NCI-H128 (cell line): ENCODE data around the gene SOX6.
"Not testable (repeated sequence)": the region's sequence is repeated elsewhere in the genome, so short reads cannot be mapped to it uniquely, and the experiment has no call there.

Experiments used
- DNase-seq: peaks from one replicate; lab custom pipeline; 2025; ENCODE audit not compliant: unreplicated experiment; lab: John Stamatoyannopoulos, UW

SOX6 gene

GRCh38 chr11:16155448-16155847, 200.9 kb downstream of the SOX6 start:
- no peak for DNase-seq

- DNase-seq = no peak
These were observed 201.5 kb downstream of the SOX6 start for GRCh38 chr11:16154715-16155396.

GRCh38 chr11:16153951-16154350, 202.4 kb downstream of the SOX6 start:
- DNase-seq = no peak

- DNase-seq = no peak
These were observed 205.2 kb downstream of the SOX6 start for GRCh38 chr11:16151138-16151537.

- DNase-seq = no peak
These were observed 206.9 kb downstream of the SOX6 start for GRCh38 chr11:16149476-16149875.

GRCh38 chr11:16148301-16148931, 207.9 kb downstream of the SOX6 start:
- DNase-seq = no peak

GRCh38 chr11:16146980-16147379, 209.4 kb downstream of the SOX6 start:
- not testable (repeated sequence) for DNase-seq

GRCh38 chr11:16141614-16142013, 214.7 kb downstream of the SOX6 start:
- DNase-seq = not testable (repeated sequence)

- DNase-seq = not testable (repeated sequence)
These were observed 215.2 kb downstream of the SOX6 start for GRCh38 chr11:16141162-16141561.

- DNase-seq = no peak
These were observed 219.5 kb downstream of the SOX6 start for GRCh38 chr11:16136792-16137390.

- DNase-seq = no peak
These were observed 222.5 kb downstream of the SOX6 start for GRCh38 chr11:16133867-16134266.

GRCh38 chr11:16127732-16128131, 228.6 kb downstream of the SOX6 start:
- DNase-seq = no peak

- peak; percentile 47 for DNase-seq
These were observed 230.0 kb downstream of the SOX6 start for GRCh38 chr11:16126362-16126761.

GRCh38 chr11:16125796-16126195, 230.6 kb downstream of the SOX6 start:
- DNase-seq = no peak

GRCh38 chr11:16124390-16124789, 232.0 kb downstream of the SOX6 start:
- no peak for DNase-seq

GRCh38 chr11:16121853-16122252, 234.5 kb downstream of the SOX6 start:
- no peak for DNase-seq

GRCh38 chr11:16120008-16120407, 236.3 kb downstream of the SOX6 start:
- DNase-seq = no peak

- DNase-seq = no peak
These were observed 238.2 kb downstream of the SOX6 start for GRCh38 chr11:16117989-16118756.

GRCh38 chr11:16114978-16115871, 241.1 kb downstream of the SOX6 start:
- DNase-seq = no peak

- DNase-seq = no peak
These were observed 241.9 kb downstream of the SOX6 start for GRCh38 chr11:16114431-16114830.

- DNase-seq = no peak
These were observed 244.7 kb downstream of the SOX6 start for GRCh38 chr11:16111690-16112089.
